ENCODE measurements around the gene ARHGAP35. TPM values are rescaled to one million over a fixed set of nuclear protein-coding genes. Genes with fewer than 3 reads are reported as not detected.

The ARHGAP35 gene
- total RNA-seq, 1 experiment from 2014 or later = 84.8 TPM

DNA sequence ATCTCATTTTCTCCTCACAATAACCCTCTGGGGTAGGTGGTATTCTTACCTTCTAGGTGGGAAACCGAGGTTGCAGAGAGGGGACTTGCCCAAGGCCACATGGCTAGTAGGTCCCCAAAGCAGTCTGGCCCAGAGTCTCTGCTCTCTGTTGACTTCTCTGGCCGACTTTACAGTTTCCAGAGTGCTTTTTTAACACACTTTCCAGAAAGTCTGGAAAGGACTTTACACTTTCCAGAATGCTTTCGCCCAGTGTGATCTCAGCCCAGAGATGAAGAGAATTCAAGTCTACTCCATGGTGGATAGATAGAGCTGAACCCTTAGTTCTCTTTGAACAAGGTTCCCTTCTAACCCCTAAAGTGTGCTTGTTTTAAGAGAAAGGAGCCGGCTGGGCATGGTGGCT is 12.2 kb downstream of the ARHGAP35 start:
- Mint-ChIP-seq H3K27ac (ENCODE audit: unreplicated experiment) (no peak overlapping the region), H3K36me3 (ENCODE audit: insufficient read depth, unreplicated experiment) (peaks cover 11% of the 10 kb centered on the region), H3K27me3 (ENCODE audit: unreplicated experiment) (no peaks in the 10 kb centered on the region), H3K4me3 (ENCODE audit: low read depth, unreplicated experiment) (no peak overlapping the region), H3K9me3 (ENCODE audit: low read depth, unreplicated experiment) (no peaks in the 10 kb centered on the region), H3K4me1 (ENCODE audit: low read depth, unreplicated experiment) (peaks cover 16% of the 10 kb centered on the region)
- intact Hi-C loops (cut with micrococcal nuclease; ENCODE audit: unreplicated experiment) = no loop called here
- DNase-seq = no peak
- TF ChIP-seq, protein P1, sequence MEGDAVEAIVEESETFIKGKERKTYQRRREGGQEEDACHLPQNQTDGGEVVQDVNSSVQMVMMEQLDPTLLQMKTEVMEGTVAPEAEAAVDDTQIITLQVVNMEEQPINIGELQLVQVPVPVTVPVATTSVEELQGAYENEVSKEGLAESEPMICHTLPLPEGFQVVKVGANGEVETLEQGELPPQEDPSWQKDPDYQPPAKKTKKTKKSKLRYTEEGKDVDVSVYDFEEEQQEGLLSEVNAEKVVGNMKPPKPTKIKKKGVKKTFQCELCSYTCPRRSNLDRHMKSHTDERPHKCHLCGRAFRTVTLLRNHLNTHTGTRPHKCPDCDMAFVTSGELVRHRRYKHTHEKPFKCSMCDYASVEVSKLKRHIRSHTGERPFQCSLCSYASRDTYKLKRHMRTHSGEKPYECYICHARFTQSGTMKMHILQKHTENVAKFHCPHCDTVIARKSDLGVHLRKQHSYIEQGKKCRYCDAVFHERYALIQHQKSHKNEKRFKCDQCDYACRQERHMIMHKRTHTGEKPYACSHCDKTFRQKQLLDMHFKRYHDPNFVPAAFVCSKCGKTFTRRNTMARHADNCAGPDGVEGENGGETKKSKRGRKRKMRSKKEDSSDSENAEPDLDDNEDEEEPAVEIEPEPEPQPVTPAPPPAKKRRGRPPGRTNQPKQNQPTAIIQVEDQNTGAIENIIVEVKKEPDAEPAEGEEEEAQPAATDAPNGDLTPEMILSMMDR (IDR thresholded peaks at IDR 0.05; ENCODE audit: unreplicated experiment) = no peak
- no TSS peak for BruUV-seq (replicated peaks)
- CTCF ChIA-PET = no interaction called here

DNA sequence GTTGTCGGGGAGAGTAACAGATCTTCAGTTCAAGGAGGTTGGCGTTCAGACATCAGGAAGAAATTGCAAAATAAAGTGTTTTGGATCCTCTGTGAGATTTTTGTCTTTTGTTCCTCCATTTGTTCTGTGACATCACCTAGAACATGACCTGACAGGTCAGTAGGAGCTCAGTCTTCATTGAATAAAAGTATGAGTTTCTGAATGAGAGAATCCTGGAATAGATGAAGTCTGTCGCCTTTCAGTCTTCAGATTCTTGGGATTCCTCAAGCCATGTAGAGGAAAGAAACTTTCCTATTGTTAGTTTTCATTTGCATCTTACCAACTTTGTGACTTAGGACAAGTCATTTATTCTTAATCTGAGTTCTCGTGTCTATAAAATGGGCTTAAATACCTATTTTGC is 14.4 kb downstream of the ARHGAP35 start:
- H3K9me3 Mint-ChIP-seq (ENCODE audit: low read depth, unreplicated experiment) = no peaks in the 10 kb centered on the region

DNA sequence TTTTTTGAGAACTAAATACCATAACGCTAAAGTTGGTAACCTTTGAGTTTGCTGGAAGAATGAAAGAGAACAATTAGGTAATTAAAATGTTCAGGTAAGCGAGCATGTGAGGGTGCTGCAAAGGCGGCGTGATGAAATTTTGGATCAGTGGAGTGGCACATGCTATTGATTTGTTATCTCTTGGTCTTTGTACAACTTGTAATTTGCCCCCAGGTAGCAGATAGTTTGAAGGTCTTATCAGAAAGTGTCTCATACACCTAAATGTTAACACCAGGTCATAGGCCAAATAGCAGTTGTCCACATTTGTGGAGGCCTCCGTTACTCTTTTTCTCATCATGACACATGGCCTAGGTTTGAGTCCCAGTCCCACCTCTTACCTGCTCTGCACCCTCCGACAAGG is 14.9 kb downstream of the ARHGAP35 start:
- Mint-ChIP-seq H3K4me3 (ENCODE audit: low read depth, unreplicated experiment) (no peak overlapping the region), H3K9me3 (ENCODE audit: low read depth, unreplicated experiment) (no peaks in the 10 kb centered on the region), H3K27ac (ENCODE audit: unreplicated experiment) (peak overlapping the region; percentile 3), H3K4me1 (ENCODE audit: low read depth, unreplicated experiment) (no peaks in the 10 kb centered on the region), H3K36me3 (ENCODE audit: insufficient read depth, unreplicated experiment) (peaks cover 15% of the 10 kb centered on the region), H3K27me3 (ENCODE audit: unreplicated experiment) (no peaks in the 10 kb centered on the region)
- no TSS peak for BruUV-seq (replicated peaks)
- CTCF ChIA-PET = interaction anchor here (0.6 kb wide), 1 partner anchor 131 kb away, joined by 3 read pairs; no protein-coding TSS in a partner anchor
- intact Hi-C loops (cut with micrococcal nuclease; ENCODE audit: unreplicated experiment) = no loop called here
- DNase-seq = no peak
- TF ChIP-seq, protein P1 (IDR thresholded peaks at IDR 0.05; ENCODE audit: unreplicated experiment) = no peak

More for the DNA sequence above, 14.4 kb downstream of the ARHGAP35 start:
- DNase-seq = no peak
- no peaks in the 10 kb centered on the region for H3K27me3 Mint-ChIP-seq (ENCODE audit: unreplicated experiment)
- CTCF ChIA-PET = interaction anchor here (0.6 kb wide), 2 partner anchors 128 to 131 kb away, joined by 3 read pairs; no protein-coding TSS in a partner anchor
- H3K27ac Mint-ChIP-seq (ENCODE audit: unreplicated experiment) = peak overlapping the region; percentile 3
- H3K36me3 Mint-ChIP-seq (ENCODE audit: insufficient read depth, unreplicated experiment) = peaks cover 15% of the 10 kb centered on the region
- no peak overlapping the region for H3K4me3 Mint-ChIP-seq (ENCODE audit: low read depth, unreplicated experiment)
- BruUV-seq (replicated peaks) = no TSS peak
- H3K4me1 Mint-ChIP-seq (ENCODE audit: low read depth, unreplicated experiment) = no peaks in the 10 kb centered on the region
- intact Hi-C loops (cut with micrococcal nuclease; ENCODE audit: unreplicated experiment) = no loop called here
- TF ChIP-seq, protein P1 (IDR thresholded peaks at IDR 0.05; ENCODE audit: unreplicated experiment) = no peak

DNA sequence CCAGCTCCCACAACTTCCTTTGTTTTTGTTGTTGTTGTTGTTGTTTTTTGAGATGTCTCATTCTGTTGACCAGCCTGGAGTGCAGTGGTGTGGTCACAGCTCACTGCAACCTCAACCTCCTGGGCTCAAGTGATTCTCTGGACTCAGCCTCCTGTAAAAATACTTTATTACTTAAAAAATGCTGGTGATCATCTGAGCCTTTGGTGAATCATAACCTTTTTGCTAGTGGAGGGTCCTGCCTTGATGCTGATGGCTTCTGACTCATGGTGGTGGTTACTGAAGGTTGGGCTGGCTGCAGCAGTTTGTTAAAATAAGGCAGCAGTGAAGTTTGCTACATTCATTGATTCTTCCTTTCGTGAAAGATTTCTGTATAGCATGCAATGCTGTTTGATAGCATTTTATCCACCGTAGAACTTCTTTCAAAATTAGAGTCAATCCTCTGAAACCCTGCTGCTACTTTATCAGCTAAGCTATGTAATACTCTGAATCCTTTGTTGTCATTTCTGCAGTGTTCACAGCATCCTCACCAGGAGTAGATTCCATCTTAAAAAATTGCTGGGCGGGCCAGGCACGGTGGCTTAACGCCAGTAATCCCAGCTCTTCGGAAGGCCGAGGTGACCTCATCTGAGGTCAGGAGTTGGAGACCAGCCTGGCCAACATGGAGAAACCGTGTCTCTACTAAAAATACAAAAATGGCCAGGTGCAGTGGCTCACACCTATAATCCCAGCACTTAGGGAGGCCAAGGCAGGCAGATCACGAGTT is 18.0 kb downstream of the ARHGAP35 start:
- Mint-ChIP-seq H3K36me3 (ENCODE audit: insufficient read depth, unreplicated experiment) (peaks cover 22% of the 10 kb centered on the region), H3K4me1 (ENCODE audit: low read depth, unreplicated experiment) (no peaks in the 10 kb centered on the region), H3K4me3 (ENCODE audit: low read depth, unreplicated experiment) (no peak overlapping the region), H3K9me3 (ENCODE audit: low read depth, unreplicated experiment) (no peaks in the 10 kb centered on the region), H3K27me3 (ENCODE audit: unreplicated experiment) (no peaks in the 10 kb centered on the region), H3K27ac (ENCODE audit: unreplicated experiment) (no peak overlapping the region)
- CTCF ChIA-PET = interaction anchor here (0.7 to 1.1 kb wide), 2 partner anchors 14 to 61 kb away, joined by 3 to 7 read pairs; no protein-coding TSS in a partner anchor
- no TSS peak for BruUV-seq (replicated peaks)
- DNase-seq = no peak
- intact Hi-C loops (cut with micrococcal nuclease; ENCODE audit: unreplicated experiment) = no loop called here
- TF ChIP-seq, protein P1 (IDR thresholded peaks at IDR 0.05; ENCODE audit: unreplicated experiment) = no peak

Data from Calu3 (cell line).